K562 (cell line): ENCODE results near the gene N4BP2. TPM values are rescaled to one million over a fixed set of nuclear protein-coding genes. Genes with fewer than 3 reads are reported as not detected.

Experiments
- ATF4 ChIP-seq: fragments of 450-650 bp; formaldehyde crosslinking; IDR thresholded peaks from 2 replicates; pipeline ENCODE4 v1.4.0; 2022; ENCODE audit warnings: mild to moderate bottlenecking, moderate library complexity
- CBX1 ChIP-seq: sonication (generic); IDR thresholded peaks from 2 replicates; pipeline ENCODE4 v1.6.1; 2016; ENCODE audit warnings: antibody characterized with exemption, low read depth, mild to moderate bottlenecking
- EWSR1 ChIP-seq: fragments of 450-650 bp; IDR thresholded peaks from 2 replicates; pipeline ENCODE4 v1.6.1; 2018; ENCODE audit warnings: borderline replicate concordance, mild to moderate bottlenecking, low read depth, moderate library complexity; ENCODE audit not compliant: partially characterized antibody
- HLTF ChIP-seq: fragments of 450-650 bp; IDR thresholded peaks from 2 replicates; pipeline ENCODE4 v1.6.1; 2016
- HMGN3 ChIP-seq: IDR thresholded peaks from 2 replicates; pipeline ENCODE4 v1.6.1; 2011; ENCODE audit warnings: borderline replicate concordance, low read depth, mild to moderate bottlenecking, mixed read lengths, low read length; ENCODE audit not compliant: insufficient read length; ENCODE audit errors: extremely low read depth
- KAT2B ChIP-seq: IDR thresholded peaks from one replicate; pipeline ENCODE4 v1.6.1; 2012; ENCODE audit warnings: low read depth, mild to moderate bottlenecking, control low read depth, inconsistent platforms, low read length, moderate library complexity
- LARP7 ChIP-seq: fragments of 450-650 bp; IDR thresholded peaks from 2 replicates; pipeline ENCODE4 v1.6.1; 2016
- NFXL1 ChIP-seq: fragments of 450-650 bp; formaldehyde crosslinking; IDR thresholded peaks from 2 replicates; pipeline ENCODE4 v1.4.0; 2021; ENCODE audit warnings: mild to moderate bottlenecking
- PTTG1 ChIP-seq: fragments of 450-650 bp; IDR thresholded peaks from 2 replicates; pipeline ENCODE4 v1.6.1; 2016; ENCODE audit warnings: low read depth, mild to moderate bottlenecking, missing genetic modification characterization, missing compliant biosample characterization
- RNF219 ChIP-seq: fragments of 250-450 bp; sonication (Bioruptor Pico); IDR thresholded peaks from 2 replicates; pipeline ENCODE4 v1.5.0; 2022; ENCODE audit warnings: mild to moderate bottlenecking
- SFPQ ChIP-seq: fragments of 200-400 bp; formaldehyde crosslinking; IDR thresholded peaks from 2 replicates; pipeline ENCODE4 v1.6.1; 2017; ENCODE audit warnings: mild to moderate bottlenecking, low read depth, low read length, moderate library complexity
- STAT6 ChIP-seq: sonication (generic); formaldehyde crosslinking; IDR thresholded peaks from 2 replicates; pipeline ENCODE4 v1.8.1; 2023; ENCODE audit warnings: mild to moderate bottlenecking, missing genetic modification reagents
- TFE3 ChIP-seq: fragments of 450-650 bp; formaldehyde crosslinking; IDR thresholded peaks from 2 replicates; pipeline ENCODE4 v1.4.0; 2020; ENCODE audit warnings: mild to moderate bottlenecking, mixed read lengths
- ZBTB34 ChIP-seq: fragments of 250-450 bp; sonication (Bioruptor Pico); IDR thresholded peaks from 2 replicates; pipeline ENCODE4 v1.8.0; 2021; ENCODE audit warnings: mild to moderate bottlenecking, moderate library complexity
- ZFX ChIP-seq: sonication (generic); formaldehyde crosslinking; IDR thresholded peaks from 2 replicates; pipeline ENCODE4 v1.8.0; 2022; ENCODE audit warnings: mild to moderate bottlenecking, missing genetic modification reagents, moderate library complexity
- ZNF140 ChIP-seq: fragments of 250-450 bp; sonication (Bioruptor Pico); IDR thresholded peaks from 2 replicates; pipeline ENCODE4 v1.8.0; 2021; ENCODE audit warnings: moderate library complexity, mild to moderate bottlenecking, inconsistent platforms
- ZNF79 ChIP-seq: fragments of 250-450 bp; sonication (Bioruptor Pico); IDR thresholded peaks from 2 replicates; pipeline ENCODE4 v1.4.0; 2020; ENCODE audit warnings: low read depth, mild to moderate bottlenecking, moderate library complexity
- polyA plus RNA-seq, 8 experiments: library from polyadenylated mRNA; depleted of rRNA in 4 of 8; stranded (reverse) in 5 of 8; unstranded in 3 of 8; fragments of >200 nt; fragmentation: Nextera tagmentation in 2 of 8; fragmentation: Illumina TruSeq in 1 of 8; extraction: Ambion mirVana in 2 of 8; extraction: Trizol in 1 of 8; gene quantifications; 2 replicates each; pipeline versions ENCODE4 v1.2.1 to v1.2.3, GENCODE V29; 2011 to 2014; ENCODE audit warnings: inconsistent platforms in 1 of 8, missing spikeins in 1 of 8
- total RNA-seq, 7 experiments: library from RNA; depleted of rRNA in 6 of 7; stranded (reverse); fragments of >200 nt in 6 of 7; fragmentation: Illumina TruSeq in 2 of 7; extraction: Trizol in 2 of 7; gene quantifications; 2 replicates each; pipeline versions ENCODE4 v1.2.1 to v1.2.3, GENCODE V29; 2011 to 2021; ENCODE audit warnings: low replicate concordance in 1 of 7

N4BP2 gene
- total and polyA plus RNA-seq, 9 of the 15 experiments (the other 6 are each of a cell fraction or from before 2014, with no cell fraction given), result 2.7 to 12.6 (median 7.6) TPM

- no peak for TF ChIP-seq CBX1
- TF ChIP-seq KAT2B, result no peak
- TF ChIP-seq STAT6, result no peak
- no peak for TF ChIP-seq SFPQ
- TF ChIP-seq RNF219 (CRISPR knock-in tag), result no peak
- no peak for TF ChIP-seq NFXL1 (CRISPR knock-in tag)
- TF ChIP-seq ATF4 (CRISPR knock-in tag), result 0 out of 2 replicates have a peak, but pooled peaks have one; percentile 36
- no peak for TF ChIP-seq HMGN3
- no peak for TF ChIP-seq ZNF140 (CRISPR knock-in tag)
- TF ChIP-seq LARP7, result no peak
- TF ChIP-seq TFE3, result no peak
- TF ChIP-seq HLTF, result no peak
- no peak for TF ChIP-seq ZFX (CRISPR knock-in tag)
- TF ChIP-seq ZBTB34 (CRISPR knock-in tag), result no peak
- TF ChIP-seq EWSR1, result no peak
- TF ChIP-seq ZNF79 (CRISPR knock-in tag), result no peak
- no peak for TF ChIP-seq PTTG1 (tag)
Observed at GRCh38 chr4:40206426-40206825, 149.8 kb downstream of the N4BP2 start (continued).
